C4-2B (cell line): Measurements from ENCODE around the gene SERPINB1.
A peak's percentile ranks its signal among the peaks of the same experiment; 100 is the strongest.
"Not testable (repeated sequence)": the region's sequence is repeated elsewhere in the genome, so short reads cannot be mapped to it uniquely, and the experiment has no call there.

Experiments
- H3K27ac ChIP-seq: fragments of 450-650 bp; 2 replicates; pipeline ENCODE4 v1.5.1; 2017
- CTCF ChIP-seq: fragments of 450-650 bp; conservative IDR thresholded peaks from 2 replicates; pipeline ENCODE4 v1.5.1; 2017; ENCODE audit warnings: mild to moderate bottlenecking
- ZFX ChIP-seq: fragments of 450-650 bp; IDR thresholded peaks from 2 replicates; pipeline ENCODE4 v1.6.1; 2017

The SERPINB1 gene

DNA sequence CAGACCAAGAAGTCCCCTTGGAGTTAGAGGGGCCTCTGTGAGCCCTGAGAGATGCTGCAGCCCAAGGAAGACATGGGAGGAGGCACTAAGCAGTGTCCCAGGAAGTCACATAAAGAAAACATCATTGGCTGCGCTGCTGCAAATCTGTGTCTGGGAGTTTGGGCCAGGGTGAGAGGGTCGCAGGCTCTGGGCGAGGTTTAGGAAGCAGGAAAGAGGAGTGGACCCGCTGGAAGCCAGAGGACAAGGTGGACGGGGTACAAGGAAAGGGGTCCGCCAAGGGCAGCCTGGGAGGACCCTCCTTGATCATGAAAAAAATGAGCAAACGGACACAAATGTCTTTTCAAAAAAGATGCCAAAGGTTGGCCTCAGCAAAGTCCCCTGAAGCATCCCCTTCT, 15.5 kb upstream of the SERPINB1 start:
- H3K27ac ChIP-seq: no peak overlapping the region
- TF ChIP-seq CTCF (no peak), ZFX (no peak)

- no peak for TF ChIP-seq ZFX
- TF ChIP-seq CTCF: no peak
- no peak overlapping the region for H3K27ac ChIP-seq
Measured at GRCh38 chr6:2855061-2855519, 13.4 kb upstream of the SERPINB1 start.

- TF ChIP-seq ZFX: no peak
- TF ChIP-seq CTCF: peak; percentile 21; the same call in 1 of the 2 replicates
- H3K27ac ChIP-seq: no peak overlapping the region
Measured at GRCh38 chr6:2854396-2854982, 12.8 kb upstream of the SERPINB1 start.

- H3K27ac ChIP-seq: no peak overlapping the region
- TF ChIP-seq ZFX (no peak), CTCF (peak; percentile 36)
Measured at GRCh38 chr6:2853769-2854395, 12.2 kb upstream of the SERPINB1 start.

- not testable (repeated sequence) for H3K27ac ChIP-seq
Measured at GRCh38 chr6:2853378-2853768, 11.7 kb upstream of the SERPINB1 start.

- no peak overlapping the region for H3K27ac ChIP-seq
Measured at GRCh38 chr6:2852921-2853322, 11.3 kb upstream of the SERPINB1 start.

DNA sequence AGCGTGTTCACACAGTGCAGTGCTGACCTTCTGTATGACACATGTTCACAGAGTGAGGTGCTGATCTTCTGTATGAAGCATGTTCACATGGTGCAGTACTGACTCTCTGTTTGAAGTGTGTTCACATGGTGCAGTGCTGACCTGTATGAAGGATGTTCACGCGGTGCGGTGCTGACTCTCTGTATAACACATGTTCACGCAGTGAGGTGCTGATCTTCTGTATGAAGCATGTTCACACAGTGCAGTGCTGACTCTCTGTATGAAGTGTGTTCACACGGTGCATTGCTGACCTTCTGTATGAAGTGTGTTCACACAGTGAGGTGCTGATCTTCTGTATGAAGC, 10.8 kb upstream of the SERPINB1 start:
- no peak for TF ChIP-seq CTCF
- no peak for TF ChIP-seq ZFX
- no peak overlapping the region for H3K27ac ChIP-seq

More at GRCh38 chr6:2852921-2853322, 11.3 kb upstream of the SERPINB1 start:
- TF ChIP-seq CTCF: no peak
- TF ChIP-seq ZFX: no peak
